OCI-LY3 (cell line): Measurements from ENCODE around the gene SYCP2L.

Experiments used
- H2AFZ ChIP-seq: fragments of 200-600, 300-600 bp; shearing (Covaris generic); 2 replicates; pipeline ENCODE4 v1.6.0; 2014; ENCODE audit warnings: antibody characterized with exemption, low read depth, low read length
- H3K27ac ChIP-seq: fragments of 200-600, 300-600 bp; sonication (generic); 2 replicates; pipeline ENCODE4 v1.5.1; 2014; ENCODE audit warnings: mild to moderate bottlenecking, low read length, moderate library complexity, mixed read lengths
- H3K27me3 ChIP-seq: fragments of 200-600, 300-600 bp; sonication (generic); 2 replicates; pipeline ENCODE4 v1.6.1; 2014; ENCODE audit warnings: low read depth, low read length, mixed read lengths
- H3K36me3 ChIP-seq: fragments of 200-600, 300-600 bp; sonication (generic); replicated peaks from 2 replicates; pipeline ENCODE3; 2014; ENCODE audit warnings: low read depth, low read length, mixed read lengths
- H3K4me1 ChIP-seq: fragments of 300-600, 200-600 bp; sonication (generic); 2 replicates; pipeline ENCODE4 v1.6.1; 2014; ENCODE audit warnings: low read length, mixed read lengths
- H3K4me2 ChIP-seq: fragments of 200-600, 300-600 bp; sonication (generic); 2 replicates; pipeline ENCODE4 v1.6.1; 2014; ENCODE audit warnings: low read length, mixed read lengths
- H3K4me3 ChIP-seq: fragments of 300-600, 200-600 bp; sonication (generic); 2 replicates; pipeline ENCODE4 v1.5.1; 2014; ENCODE audit warnings: antibody characterized with exemption, mild to moderate bottlenecking, low read length, moderate library complexity
- H3K79me2 ChIP-seq: fragments of 300-600, 200-600 bp; shearing (Covaris generic); 2 replicates; pipeline ENCODE4 v1.6.1; 2014; ENCODE audit warnings: mild to moderate bottlenecking, low read length, mixed read lengths
- H3K9ac ChIP-seq: fragments of 300-600, 200-600 bp; shearing (Covaris generic); 2 replicates; pipeline ENCODE4 v1.6.0; 2014; ENCODE audit warnings: mild to moderate bottlenecking, low read length, moderate library complexity
- H3K9me3 ChIP-seq: fragments of 200-600, 300-600 bp; shearing (Covaris generic); 2 replicates; pipeline ENCODE4 v1.6.1; 2014; ENCODE audit warnings: low read length, mixed read lengths; ENCODE audit not compliant: insufficient read depth
- H4K20me1 ChIP-seq: fragments of 200-600, 300-600 bp; sonication (generic); 2 replicates; pipeline ENCODE4 v1.6.1; 2016; ENCODE audit warnings: low read length, mixed read lengths; ENCODE audit not compliant: insufficient read depth
- EZH2phosphoT487 ChIP-seq: fragments of 200-600 bp; shearing (Covaris generic); IDR thresholded peaks from 2 replicates; pipeline ENCODE4 v1.6.1; 2018; ENCODE audit warnings: antibody characterized with exemption, mixed run types, low read depth
- TF ChIP-seq, protein P1 (sequence below): fragments of 200-600, 300-600 bp; sonication (generic); IDR thresholded peaks from 2 replicates; pipeline ENCODE4 v1.5.1; 2014; ENCODE audit warnings: antibody characterized with exemption, low read length, low read depth

SYCP2L gene

DNA sequence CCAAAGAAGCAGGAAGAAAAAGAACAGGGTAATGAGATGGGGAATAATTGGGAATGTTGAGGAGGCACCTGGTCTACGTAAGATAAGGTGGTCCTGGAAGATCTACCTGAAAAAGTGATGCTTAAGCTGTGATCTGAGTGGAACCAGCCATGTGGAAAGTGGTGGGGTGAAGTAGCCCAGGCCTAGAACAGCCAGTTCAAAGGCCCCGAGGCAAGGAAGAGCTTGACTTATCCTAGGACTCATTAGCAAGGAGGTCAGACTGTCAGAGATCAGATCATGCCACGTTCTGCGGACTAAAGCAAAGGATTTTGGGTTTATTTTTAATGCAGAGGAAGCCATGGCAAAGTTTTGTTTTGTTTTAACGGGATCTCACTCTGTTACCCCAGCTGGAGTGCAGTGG lies 5.1 kb downstream of the SYCP2L start:
- H2AFZ ChIP-seq, result no peak overlapping the region
- peaks cover 16% of the 10 kb centered on the region for H3K4me1 ChIP-seq
- no peaks in the 10 kb centered on the region for H3K36me3 ChIP-seq
- TF ChIP-seq EZH2phosphoT487, result no peak
- TF ChIP-seq, protein P1, sequence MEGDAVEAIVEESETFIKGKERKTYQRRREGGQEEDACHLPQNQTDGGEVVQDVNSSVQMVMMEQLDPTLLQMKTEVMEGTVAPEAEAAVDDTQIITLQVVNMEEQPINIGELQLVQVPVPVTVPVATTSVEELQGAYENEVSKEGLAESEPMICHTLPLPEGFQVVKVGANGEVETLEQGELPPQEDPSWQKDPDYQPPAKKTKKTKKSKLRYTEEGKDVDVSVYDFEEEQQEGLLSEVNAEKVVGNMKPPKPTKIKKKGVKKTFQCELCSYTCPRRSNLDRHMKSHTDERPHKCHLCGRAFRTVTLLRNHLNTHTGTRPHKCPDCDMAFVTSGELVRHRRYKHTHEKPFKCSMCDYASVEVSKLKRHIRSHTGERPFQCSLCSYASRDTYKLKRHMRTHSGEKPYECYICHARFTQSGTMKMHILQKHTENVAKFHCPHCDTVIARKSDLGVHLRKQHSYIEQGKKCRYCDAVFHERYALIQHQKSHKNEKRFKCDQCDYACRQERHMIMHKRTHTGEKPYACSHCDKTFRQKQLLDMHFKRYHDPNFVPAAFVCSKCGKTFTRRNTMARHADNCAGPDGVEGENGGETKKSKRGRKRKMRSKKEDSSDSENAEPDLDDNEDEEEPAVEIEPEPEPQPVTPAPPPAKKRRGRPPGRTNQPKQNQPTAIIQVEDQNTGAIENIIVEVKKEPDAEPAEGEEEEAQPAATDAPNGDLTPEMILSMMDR, result no peak
- H4K20me1 ChIP-seq, result no peaks in the 10 kb centered on the region
- H3K4me2 ChIP-seq, result no peak overlapping the region
- no peaks in the 10 kb centered on the region for H3K9me3 ChIP-seq
- peaks cover 14% of the 10 kb centered on the region for H3K27me3 ChIP-seq
- no peaks in the 10 kb centered on the region for H3K79me2 ChIP-seq
- H3K4me3 ChIP-seq, result no peak overlapping the region
- H3K27ac ChIP-seq, result no peak overlapping the region
- H3K9ac ChIP-seq, result no peak overlapping the region

DNA sequence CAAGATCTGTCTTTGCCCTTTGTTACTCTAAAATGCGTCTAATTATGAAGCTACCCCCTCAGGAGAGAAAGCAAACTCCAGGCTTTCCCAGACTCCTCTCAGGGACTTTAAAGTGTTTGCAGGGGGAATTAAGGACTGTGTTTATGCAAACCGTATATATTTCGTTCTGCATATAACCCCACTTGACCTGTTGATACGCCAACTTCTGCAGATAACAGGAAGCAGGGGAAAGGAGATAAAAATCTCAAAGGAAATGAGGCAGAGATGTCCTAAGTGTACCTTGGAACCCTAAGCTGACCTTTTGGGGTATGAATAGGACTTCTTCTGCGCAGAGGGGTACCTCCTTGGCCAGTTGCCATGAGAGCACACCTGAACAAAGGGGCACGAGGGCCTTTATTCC lies 8.1 kb downstream of the SYCP2L start:
- H3K27me3 ChIP-seq, result peaks cover 10% of the 10 kb centered on the region
- peaks cover 2% of the 10 kb centered on the region for H3K4me1 ChIP-seq
- H3K4me3 ChIP-seq, result no peak overlapping the region
- H3K4me2 ChIP-seq, result no peak overlapping the region
- H2AFZ ChIP-seq, result no peak overlapping the region
- H3K27ac ChIP-seq, result no peak overlapping the region
- TF ChIP-seq, protein P1, result no peak
- TF ChIP-seq EZH2phosphoT487, result no peak
- H3K36me3 ChIP-seq, result no peaks in the 10 kb centered on the region
- no peaks in the 10 kb centered on the region for H3K79me2 ChIP-seq
- no peaks in the 10 kb centered on the region for H4K20me1 ChIP-seq
- no peak overlapping the region for H3K9ac ChIP-seq
- H3K9me3 ChIP-seq, result no peaks in the 10 kb centered on the region

DNA sequence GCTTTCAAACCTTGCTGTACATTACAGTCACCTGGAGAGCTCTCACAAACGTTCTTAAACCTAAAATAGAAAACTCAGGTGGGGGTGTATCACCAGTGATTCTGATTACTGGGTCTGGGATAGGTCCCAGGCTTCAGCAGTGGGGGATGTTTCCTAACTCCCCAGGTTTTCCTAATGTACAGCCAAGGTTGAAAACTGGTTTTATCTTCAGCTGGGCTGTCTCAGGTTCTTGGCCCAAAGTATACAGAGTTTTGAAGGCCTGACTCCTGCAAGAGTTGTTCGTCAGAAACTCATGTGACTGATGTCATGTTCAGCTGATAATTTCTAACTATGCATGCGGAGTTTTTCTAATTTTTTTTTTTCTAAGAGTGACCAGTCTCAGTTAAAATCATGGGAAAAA lies 9.8 kb downstream of the SYCP2L start:
- TF ChIP-seq, protein P1, result no peak
- TF ChIP-seq EZH2phosphoT487, result no peak
- Histone ChIP-seq H3K4me1 (peaks cover 6% of the 10 kb centered on the region), H3K79me2 (no peaks in the 10 kb centered on the region), H3K36me3 (no peaks in the 10 kb centered on the region), H3K27me3 (no peaks in the 10 kb centered on the region), H3K4me2 (no peak overlapping the region), H3K4me3 (no peak overlapping the region), H3K27ac (no peak overlapping the region), H2AFZ (no peak overlapping the region), H4K20me1 (no peaks in the 10 kb centered on the region), H3K9ac (no peak overlapping the region), H3K9me3 (no peaks in the 10 kb centered on the region)

DNA sequence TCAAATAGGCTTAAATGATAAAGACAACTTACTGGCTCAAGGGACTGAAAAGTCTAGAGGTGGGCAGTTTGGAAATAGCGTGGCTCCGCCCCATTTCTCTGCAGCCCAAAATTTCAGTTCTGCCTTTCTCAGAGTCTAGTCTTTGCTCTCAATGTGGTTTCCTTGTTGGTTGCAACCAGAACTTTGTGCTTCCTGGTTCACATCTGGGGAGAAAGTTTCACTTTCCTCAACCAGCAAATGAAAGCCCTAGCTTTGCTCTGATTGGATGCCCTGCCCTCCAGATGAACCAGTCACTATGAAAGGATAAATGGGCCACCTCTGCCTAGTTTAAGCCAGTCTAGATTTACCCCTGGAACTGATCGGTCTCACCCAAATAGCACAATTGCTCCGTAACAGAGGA lies 14.9 kb downstream of the SYCP2L start:
- no peaks in the 10 kb centered on the region for H3K9me3 ChIP-seq
- H3K4me2 ChIP-seq, result peak overlapping the region; percentile 55
- TF ChIP-seq EZH2phosphoT487, result no peak
- TF ChIP-seq, protein P1, result no peak
- H3K27ac ChIP-seq, result no peak overlapping the region
- no peak overlapping the region for H3K9ac ChIP-seq
- H2AFZ ChIP-seq, result peak overlapping the region; percentile 25; the same call in 1 of the 2 replicates
- peak overlapping the region; percentile 47 for H3K4me3 ChIP-seq
- no peaks in the 10 kb centered on the region for H3K36me3 ChIP-seq
- no peaks in the 10 kb centered on the region for H3K79me2 ChIP-seq
- H3K27me3 ChIP-seq, result no peaks in the 10 kb centered on the region
- H4K20me1 ChIP-seq, result no peaks in the 10 kb centered on the region
- H3K4me1 ChIP-seq, result peaks cover 14% of the 10 kb centered on the region
